NCI-H69 (cell line): ENCODE data around the gene KIF22.
A peak's percentile ranks its signal among the peaks of the same experiment; 100 is the strongest.
"Not testable (repeated sequence)": the region's sequence is repeated elsewhere in the genome, so short reads cannot be mapped to it uniquely, and the experiment has no call there.

Experiments
- DNase-seq: peaks from one replicate; lab custom pipeline; 2025; lab: John Stamatoyannopoulos, UW

Gene KIF22

GRCh38 chr16:29790183-29790948, at the start of gene KIF22:
KIF22 (plus strand) TSS chr16:29790751; CDS start chr16:29790760, 9 bp downstream.
- DNase-seq, result peak; percentile 100

- DNase-seq, result peak; percentile 39
Measured at GRCh38 chr16:29742683-29743275, 47.8 kb upstream of the KIF22 start.

- DNase-seq, result no peak
Measured at GRCh38 chr16:29743475-29743826, 47.1 kb upstream of the KIF22 start.

- DNase-seq, result no peak
Measured at GRCh38 chr16:29743827-29744531, 46.6 kb upstream of the KIF22 start.

- DNase-seq, result no peak
Measured at GRCh38 chr16:29744541-29745101, 45.9 kb upstream of the KIF22 start.

- no peak for DNase-seq
Measured at GRCh38 chr16:29745121-29745852, 45.3 kb upstream of the KIF22 start.

GRCh38 chr16:29745853-29746345, 44.7 kb upstream of the KIF22 start, which contains the start of gene C16orf54:
C16orf54 (minus strand) TSS chr16:29745990; CDS start chr16:29744951, 1,039 bp downstream.
- DNase-seq, result no peak

GRCh38 chr16:29746518-29746917, 44.0 kb upstream of the KIF22 start:
- not testable (repeated sequence) for DNase-seq

GRCh38 chr16:29747947-29748759, 42.4 kb upstream of the KIF22 start:
- no peak for DNase-seq

GRCh38 chr16:29748760-29749149, 41.8 kb upstream of the KIF22 start:
- DNase-seq, result not testable (repeated sequence)

GRCh38 chr16:29753516-29753915, 37.0 kb upstream of the KIF22 start:
- DNase-seq, result no peak

GRCh38 chr16:29756654-29757053, 33.9 kb upstream of the KIF22 start:
- no peak for DNase-seq

GRCh38 chr16:29757086-29757485, 33.5 kb upstream of the KIF22 start:
- not testable (repeated sequence) for DNase-seq

- DNase-seq, result no peak
Measured at GRCh38 chr16:29757950-29758466, 32.5 kb upstream of the KIF22 start.

GRCh38 chr16:29760567-29761279, 29.8 kb upstream of the KIF22 start:
- DNase-seq, result peak; percentile 78

GRCh38 chr16:29761280-29761651, 29.3 kb upstream of the KIF22 start:
- not testable (repeated sequence) for DNase-seq

- no peak for DNase-seq
Measured at GRCh38 chr16:29761882-29762281, 28.7 kb upstream of the KIF22 start.

GRCh38 chr16:29763326-29763725, 27.2 kb upstream of the KIF22 start:
- no peak for DNase-seq

GRCh38 chr16:29765167-29766032, 25.2 kb upstream of the KIF22 start:
- peak; percentile 97 for DNase-seq
